Activated naive CD8-positive, alpha-beta T cell treated with anti-CD3 and anti-CD28 coated beads, Interleukin-2, amount 50 U/mL, for 24 hours (primary cell): ENCODE measurements around the gene WBP2NL.
"Not testable (repeated sequence)": the region's sequence is repeated elsewhere in the genome, so short reads cannot be mapped to it uniquely, and the experiment has no call there.

Experiments used
- ATAC-seq: fragments of 150-1000 bp; cut with Tn5 transposase; one replicate; pipeline ENCODE4 v1.10.0; 2021
- DNase-seq: peaks from one replicate; pipeline ENCODE4 v3.0.0; 2021
- H3K27ac Mint-ChIP-seq: one replicate; pipeline ENCODE4 v1.8.0; 2021; ENCODE audit warnings: mild to moderate bottlenecking, mixed read lengths
- H3K27me3 Mint-ChIP-seq: one replicate; pipeline ENCODE4 v1.8.0; 2021; ENCODE audit warnings: mixed read lengths
- H3K36me3 Mint-ChIP-seq: one replicate; pipeline ENCODE4 v1.8.0; 2021; ENCODE audit warnings: low read depth, mixed read lengths
- H3K4me1 Mint-ChIP-seq: one replicate; pipeline ENCODE4 v1.8.0; 2021; ENCODE audit warnings: mixed read lengths
- H3K4me3 Mint-ChIP-seq: one replicate; pipeline ENCODE4 v1.8.0; 2021; ENCODE audit warnings: mild to moderate bottlenecking, moderate library complexity, mixed read lengths
- H3K9me3 Mint-ChIP-seq: one replicate; pipeline ENCODE4 v1.8.0; 2021; ENCODE audit warnings: mixed read lengths

Gene WBP2NL, protein sequence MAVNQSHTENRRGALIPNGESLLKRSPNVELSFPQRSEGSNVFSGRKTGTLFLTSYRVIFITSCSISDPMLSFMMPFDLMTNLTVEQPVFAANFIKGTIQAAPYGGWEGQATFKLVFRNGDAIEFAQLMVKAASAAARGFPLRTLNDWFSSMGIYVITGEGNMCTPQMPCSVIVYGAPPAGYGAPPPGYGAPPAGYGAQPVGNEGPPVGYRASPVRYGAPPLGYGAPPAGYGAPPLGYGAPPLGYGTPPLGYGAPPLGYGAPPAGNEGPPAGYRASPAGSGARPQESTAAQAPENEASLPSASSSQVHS

DNA sequence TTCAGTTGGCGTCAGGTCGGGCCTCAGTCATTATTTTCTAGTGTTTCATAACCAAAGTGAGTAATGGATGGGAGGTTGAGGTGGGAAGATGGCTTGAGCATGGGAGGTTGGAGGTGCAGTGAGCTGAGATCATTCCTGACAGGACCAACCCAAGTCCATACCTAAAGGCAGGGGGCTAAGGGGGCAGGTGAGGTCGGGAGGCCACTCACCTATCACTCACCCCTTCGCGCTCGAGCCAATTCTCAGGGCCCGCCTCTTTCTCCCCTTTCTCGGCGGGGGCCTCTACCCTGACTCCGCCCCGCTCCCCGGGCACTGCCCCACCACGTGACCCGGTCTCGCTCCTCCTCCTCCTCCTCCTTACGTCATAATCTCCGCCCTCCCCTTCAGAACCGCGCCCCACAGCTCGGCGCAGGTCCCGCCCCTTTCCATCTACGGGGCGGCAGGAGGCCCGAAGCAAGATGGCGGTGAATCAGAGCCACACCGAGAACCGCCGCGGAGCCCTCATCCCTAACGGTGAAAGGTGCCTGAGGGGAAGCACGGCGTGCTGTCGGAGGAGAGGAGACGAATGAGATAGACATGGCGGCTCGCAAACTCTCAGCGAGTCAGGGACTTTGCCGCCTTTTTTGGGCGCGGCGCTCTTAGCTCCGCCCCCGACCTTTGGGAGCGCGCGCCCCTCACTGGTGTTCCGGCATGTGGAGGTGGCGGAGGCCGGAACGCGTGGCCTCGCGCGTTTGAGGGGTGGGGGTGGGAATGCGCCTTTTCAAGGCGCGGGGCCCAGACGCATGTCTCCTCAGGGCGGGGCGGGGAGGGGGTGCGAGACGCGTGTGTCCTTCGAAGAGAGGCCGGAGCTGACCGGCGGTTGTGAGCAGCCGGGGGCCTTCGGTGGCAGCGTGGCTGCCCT lies at the start of gene WBP2NL:
Gene WBP2NL, plus strand, starts transcription at position 428 of the 901 bp plus-strand sequence. Its CDS starts 31 bp downstream, at position 459.
- peak within 1 kb of the TSS; percentile 85 for H3K4me3 Mint-ChIP-seq
- peaks cover 12% of the 10 kb centered on the region for H3K9me3 Mint-ChIP-seq
- peak; percentile 67 for ATAC-seq

DNA sequence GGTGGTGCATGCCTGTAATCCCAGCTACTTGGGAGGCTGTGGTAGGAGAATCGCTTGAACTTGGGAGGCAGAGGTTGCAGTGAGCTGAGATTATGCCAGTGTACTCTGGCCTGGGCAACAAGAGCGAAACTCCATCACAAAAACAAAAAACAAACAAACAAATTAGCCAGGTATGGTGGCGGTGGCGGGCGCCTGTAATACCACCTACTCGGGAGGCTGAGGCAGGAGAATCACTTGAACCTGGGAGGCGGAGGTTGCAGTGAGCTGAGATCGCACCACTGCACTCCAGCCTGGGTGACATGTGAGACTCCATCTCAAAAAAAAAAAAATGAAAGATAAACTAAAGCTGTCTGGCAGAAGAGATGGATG lies 49.7 kb upstream of the WBP2NL start:
- Mint-ChIP-seq H3K27ac (peak overlapping the region; percentile 20), H3K4me1 (peaks cover 49% of the 10 kb centered on the region), H3K4me3 (peak overlapping the region; percentile 98), H3K36me3 (peaks cover 21% of the 10 kb centered on the region)
- ATAC-seq, H3K27me3 Mint-ChIP-seq, DNase-seq, H3K9me3 Mint-ChIP-seq: not testable (repeated sequence)

More for the DNA sequence above, at the start of gene WBP2NL:
- Mint-ChIP-seq H3K36me3 (peaks cover 8% of the 10 kb centered on the region), H3K27ac (peak within 1 kb of the TSS; percentile 93), H3K4me1 (peaks cover 20% of the 10 kb centered on the region), H3K27me3 (peaks cover 3% of the 10 kb centered on the region)
- DNase-seq: peak; percentile 83

DNA sequence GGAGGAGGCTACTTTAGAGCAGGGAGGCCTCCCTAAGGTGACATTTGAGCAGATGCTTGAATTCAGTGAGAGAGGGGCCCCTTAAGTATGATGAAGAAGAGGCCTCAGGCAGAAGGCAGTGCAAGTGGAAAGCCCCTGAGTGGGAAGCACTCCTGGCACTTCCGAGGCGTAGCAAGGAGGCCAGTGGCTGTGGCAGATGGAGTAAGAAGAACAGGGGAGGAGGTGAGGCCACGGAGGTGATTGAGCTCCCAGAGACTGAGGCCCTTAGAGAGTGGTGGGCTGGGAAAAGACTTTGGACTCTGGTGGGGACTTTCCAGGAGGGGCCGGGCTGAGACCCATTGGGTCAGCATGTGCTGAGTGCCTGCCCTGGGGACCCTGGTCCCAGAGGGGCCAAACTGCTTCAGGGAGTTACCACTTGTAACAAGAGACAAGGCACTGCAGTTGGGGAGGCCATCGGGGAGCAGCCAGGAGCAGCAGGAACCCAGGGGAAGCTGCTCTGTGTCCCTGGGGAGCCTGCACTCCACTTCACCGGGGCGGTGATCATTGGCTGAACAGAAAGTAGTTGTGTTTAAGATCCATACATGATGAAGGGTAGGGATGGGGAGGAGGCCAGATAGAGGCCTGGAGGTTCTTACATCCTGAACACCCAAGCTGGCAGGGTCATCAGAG lies 49.2 kb upstream of the WBP2NL start:
- peaks cover 18% of the 10 kb centered on the region for H3K36me3 Mint-ChIP-seq
- H3K27me3 Mint-ChIP-seq: no peaks in the 10 kb centered on the region
- H3K4me1 Mint-ChIP-seq: peaks cover 45% of the 10 kb centered on the region
- H3K9me3 Mint-ChIP-seq: no peaks in the 10 kb centered on the region
- ATAC-seq (no peak), DNase-seq (no peak)
- peak overlapping the region; percentile 20 for H3K27ac Mint-ChIP-seq
- H3K4me3 Mint-ChIP-seq: peak overlapping the region; percentile 98

DNA sequence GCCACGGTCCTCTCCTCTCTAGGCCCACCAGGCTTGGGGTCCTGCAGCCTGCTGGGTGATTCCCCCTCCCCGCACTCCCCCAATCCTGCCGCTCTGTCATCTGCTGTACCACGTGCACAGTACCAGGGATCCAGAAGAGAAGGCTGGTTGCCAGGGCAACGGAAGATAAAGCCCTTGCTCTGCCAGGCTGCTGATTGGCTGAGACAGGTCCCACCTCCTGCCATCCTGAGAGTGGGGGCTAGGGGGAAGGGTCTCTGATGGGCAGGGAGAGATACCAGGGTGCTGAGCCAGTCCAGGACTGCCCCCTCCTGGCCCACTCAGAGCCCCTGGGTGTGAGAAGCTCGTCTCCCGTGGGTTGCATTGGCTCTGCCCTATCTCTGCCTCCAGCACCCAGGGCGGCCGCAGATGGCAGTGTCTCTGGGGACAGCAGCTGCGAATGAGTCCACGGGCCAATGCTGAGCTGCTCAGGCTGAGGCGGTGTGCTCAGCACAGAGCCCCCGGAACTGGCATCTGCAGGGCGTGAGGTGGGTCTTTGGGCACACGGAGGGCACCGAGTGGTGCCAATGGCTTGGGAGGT lies 46.6 kb upstream of the WBP2NL start, which contains the start of gene SMIM45:
Gene SMIM45, plus strand, starts transcription at position 253 of the 577 bp plus-strand sequence.
- H3K9me3 Mint-ChIP-seq: no peaks in the 10 kb centered on the region
- DNase-seq (no peak), ATAC-seq (no peak)
- H3K27me3 Mint-ChIP-seq: no peaks in the 10 kb centered on the region
- H3K36me3 Mint-ChIP-seq: peaks cover 2% of the 10 kb centered on the region
- H3K4me3 Mint-ChIP-seq: no peak within 1 kb of the TSS
- H3K4me1 Mint-ChIP-seq: peaks cover 32% of the 10 kb centered on the region
- H3K27ac Mint-ChIP-seq: no peak within 1 kb of the TSS

DNA sequence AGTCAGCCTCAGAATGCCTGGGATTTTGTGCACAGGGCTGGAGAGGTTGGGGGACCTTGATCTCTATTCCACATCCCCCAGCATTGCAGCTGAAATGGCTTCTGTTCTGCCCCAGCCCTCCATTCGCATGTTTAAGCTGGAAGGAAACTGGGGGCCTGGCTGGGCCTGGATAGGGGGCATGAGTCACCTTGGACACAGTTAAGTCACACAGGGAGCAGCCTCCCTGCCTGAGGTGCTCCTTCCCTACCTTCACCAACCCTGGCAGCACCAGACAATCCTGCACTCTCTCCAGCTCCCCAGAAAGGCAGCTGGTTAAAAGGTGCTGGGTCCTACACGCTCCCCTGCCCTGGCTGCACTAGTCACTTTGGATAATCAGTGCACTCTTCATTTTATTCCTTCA lies 45.9 kb upstream of the WBP2NL start:
- H3K36me3 Mint-ChIP-seq: peaks cover 2% of the 10 kb centered on the region
- no peak for ATAC-seq
- H3K4me3 Mint-ChIP-seq: no peak overlapping the region
- H3K27me3 Mint-ChIP-seq: no peaks in the 10 kb centered on the region
- H3K4me1 Mint-ChIP-seq: peaks cover 28% of the 10 kb centered on the region
- no peak for DNase-seq
- H3K27ac Mint-ChIP-seq: no peak overlapping the region
- no peaks in the 10 kb centered on the region for H3K9me3 Mint-ChIP-seq

DNA sequence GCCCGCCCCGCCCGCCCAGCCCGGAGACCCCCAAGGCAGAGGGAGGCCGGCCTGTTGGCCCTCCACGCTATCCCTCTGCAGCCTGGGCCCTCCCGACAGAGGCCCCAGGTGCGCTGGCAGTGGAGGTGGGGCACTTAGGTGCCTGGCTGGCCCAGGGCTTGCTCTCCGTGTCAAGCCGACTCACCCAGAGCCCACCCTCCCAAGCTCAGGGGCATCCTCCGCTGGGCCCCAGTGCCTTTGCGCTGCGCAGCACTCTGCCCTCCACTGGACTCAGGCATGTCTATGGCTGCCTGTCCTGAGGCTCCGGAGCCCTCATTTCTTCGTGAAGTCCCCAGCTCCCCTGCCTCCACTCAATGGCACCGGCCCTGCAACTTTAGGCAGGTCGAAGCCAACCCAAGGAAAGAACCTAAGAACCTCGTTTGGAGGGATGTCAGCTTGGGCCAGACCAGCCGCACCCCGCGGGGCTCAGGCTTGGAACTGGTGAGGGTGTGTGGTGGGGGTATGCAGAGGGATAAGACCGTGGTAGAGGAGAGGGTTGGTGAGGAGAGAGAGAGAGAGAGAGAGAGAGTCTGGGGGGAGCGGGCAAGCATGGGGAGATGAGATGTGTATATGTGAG lies 40.5 kb upstream of the WBP2NL start:
- H3K27me3 Mint-ChIP-seq: no peaks in the 10 kb centered on the region
- H3K9me3 Mint-ChIP-seq: no peaks in the 10 kb centered on the region
- no peak overlapping the region for H3K27ac Mint-ChIP-seq
- H3K4me1 Mint-ChIP-seq: peaks cover 5% of the 10 kb centered on the region
- DNase-seq (no peak), ATAC-seq (peak; percentile 45)
- H3K36me3 Mint-ChIP-seq: no peaks in the 10 kb centered on the region
- no peak overlapping the region for H3K4me3 Mint-ChIP-seq

DNA sequence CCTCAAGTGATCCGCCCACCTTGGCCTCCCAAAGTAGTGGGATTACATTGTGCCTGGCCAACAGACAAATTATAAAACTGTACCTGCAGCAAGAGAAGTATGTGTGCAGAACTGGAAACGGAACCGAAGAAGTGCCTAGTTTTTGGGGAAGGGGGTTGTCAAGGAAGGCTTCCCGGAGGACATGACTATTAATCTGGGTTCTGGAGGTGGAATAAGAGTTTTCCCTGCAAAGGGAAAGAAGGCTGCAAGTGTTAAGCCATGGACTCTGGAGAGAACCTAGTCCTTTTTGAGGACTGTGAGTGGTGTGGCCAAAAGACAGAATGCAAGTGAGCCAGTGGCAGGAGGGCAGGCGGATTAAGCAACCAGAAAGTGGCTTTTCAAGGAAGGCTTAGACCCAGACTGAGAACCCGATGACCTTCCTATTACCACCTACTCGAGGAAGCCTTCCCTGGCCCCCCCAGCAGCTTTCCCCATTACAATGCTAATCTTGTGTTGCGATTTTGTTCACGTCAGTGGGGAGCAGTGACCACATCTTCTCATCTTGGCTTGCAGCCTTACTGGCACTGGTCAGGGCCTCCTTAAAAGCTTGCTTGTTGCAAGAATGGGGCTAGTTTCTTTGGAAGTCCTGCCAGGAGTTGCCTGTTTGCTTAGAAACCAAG lies 35.0 kb upstream of the WBP2NL start:
- Mint-ChIP-seq H3K4me3 (no peak overlapping the region), H3K9me3 (no peaks in the 10 kb centered on the region), H3K27ac (no peak overlapping the region), H3K27me3 (no peaks in the 10 kb centered on the region), H3K4me1 (peaks cover 2% of the 10 kb centered on the region), H3K36me3 (no peaks in the 10 kb centered on the region)
- DNase-seq: no peak
- ATAC-seq: no peak

DNA sequence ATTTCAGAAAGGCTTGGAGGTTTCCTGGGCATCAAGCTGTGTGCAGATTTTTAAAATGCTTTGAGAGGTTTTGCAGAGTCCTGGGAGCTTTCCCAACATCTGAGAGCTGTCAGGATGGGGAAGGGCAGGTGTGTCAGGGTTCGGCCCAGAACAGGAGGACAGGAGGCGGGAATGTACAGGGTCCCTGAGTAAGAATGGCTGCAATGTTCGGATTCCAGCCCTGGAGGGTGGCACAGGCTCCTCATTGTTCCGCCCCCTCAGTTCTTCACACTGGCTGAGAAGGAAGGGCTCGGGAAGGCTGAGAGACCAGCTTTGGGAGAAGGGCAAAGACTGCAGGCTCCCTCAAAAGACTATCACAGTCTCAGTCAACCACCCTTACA lies 34.5 kb upstream of the WBP2NL start:
- H3K27me3 Mint-ChIP-seq: no peaks in the 10 kb centered on the region
- DNase-seq (no peak), ATAC-seq (no peak)
- no peaks in the 10 kb centered on the region for H3K36me3 Mint-ChIP-seq
- H3K9me3 Mint-ChIP-seq: no peaks in the 10 kb centered on the region
- H3K4me3 Mint-ChIP-seq: no peak overlapping the region
- H3K27ac Mint-ChIP-seq: no peak overlapping the region
- peaks cover 2% of the 10 kb centered on the region for H3K4me1 Mint-ChIP-seq

DNA sequence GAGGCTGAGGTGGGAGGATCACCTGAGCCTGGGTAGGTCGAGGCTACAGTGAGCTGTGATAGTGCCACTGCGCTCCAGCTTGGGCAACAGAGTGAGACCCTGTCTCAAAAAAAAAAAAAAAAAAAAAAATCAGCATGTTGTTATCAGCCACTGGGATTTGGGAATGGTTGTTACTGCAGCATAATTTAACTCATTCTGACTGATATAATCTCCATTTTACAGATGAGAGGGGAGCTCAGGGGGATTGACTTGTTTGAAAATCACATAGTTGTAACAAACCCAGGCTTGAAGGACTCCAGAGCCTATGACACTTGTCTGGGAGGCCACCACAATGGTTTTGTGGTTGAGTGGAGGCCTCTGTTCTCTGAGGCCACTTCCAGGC lies 32.4 kb upstream of the WBP2NL start:
- no peak overlapping the region for H3K27ac Mint-ChIP-seq
- DNase-seq: no peak
- no peaks in the 10 kb centered on the region for H3K9me3 Mint-ChIP-seq
- H3K36me3 Mint-ChIP-seq: no peaks in the 10 kb centered on the region
- no peak for ATAC-seq
- no peaks in the 10 kb centered on the region for H3K4me1 Mint-ChIP-seq
- H3K27me3 Mint-ChIP-seq: no peaks in the 10 kb centered on the region
- H3K4me3 Mint-ChIP-seq: no peak overlapping the region

DNA sequence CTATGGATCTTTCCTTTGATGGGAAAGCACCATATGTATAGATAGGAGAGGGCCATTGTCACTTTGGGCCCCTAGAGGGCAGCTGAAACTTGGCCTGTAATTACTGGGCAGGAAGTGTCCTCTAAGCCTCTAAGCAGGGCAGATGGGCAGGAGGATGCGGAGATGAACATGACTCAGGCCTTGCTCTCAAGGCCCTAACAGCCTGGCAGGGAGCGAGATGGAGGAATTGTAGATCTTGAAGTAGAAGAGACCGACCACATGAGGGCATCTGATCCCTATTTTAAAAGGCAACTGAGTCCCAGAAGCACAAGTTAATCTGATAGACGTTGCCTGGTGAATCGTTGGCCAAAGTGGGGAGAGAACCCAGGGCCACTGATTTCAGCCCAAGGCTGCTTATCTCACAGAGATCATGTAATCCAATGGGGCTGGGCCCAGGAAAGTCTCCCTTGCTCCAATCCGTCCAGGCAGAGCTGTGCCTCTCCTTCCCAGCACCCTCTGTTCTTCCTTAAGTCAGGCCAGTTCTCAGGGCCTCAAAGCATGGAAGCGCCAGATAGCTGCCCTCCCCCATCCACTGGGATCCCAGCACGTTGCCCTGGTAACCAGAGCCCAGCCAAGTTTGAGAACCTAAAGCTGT lies 31.9 kb upstream of the WBP2NL start:
- no peak overlapping the region for H3K4me3 Mint-ChIP-seq
- H3K4me1 Mint-ChIP-seq: no peaks in the 10 kb centered on the region
- no peaks in the 10 kb centered on the region for H3K9me3 Mint-ChIP-seq
- H3K36me3 Mint-ChIP-seq: no peaks in the 10 kb centered on the region
- H3K27me3 Mint-ChIP-seq: no peaks in the 10 kb centered on the region
- H3K27ac Mint-ChIP-seq: no peak overlapping the region
- ATAC-seq: peak; percentile 61
- peak; percentile 15 for DNase-seq

DNA sequence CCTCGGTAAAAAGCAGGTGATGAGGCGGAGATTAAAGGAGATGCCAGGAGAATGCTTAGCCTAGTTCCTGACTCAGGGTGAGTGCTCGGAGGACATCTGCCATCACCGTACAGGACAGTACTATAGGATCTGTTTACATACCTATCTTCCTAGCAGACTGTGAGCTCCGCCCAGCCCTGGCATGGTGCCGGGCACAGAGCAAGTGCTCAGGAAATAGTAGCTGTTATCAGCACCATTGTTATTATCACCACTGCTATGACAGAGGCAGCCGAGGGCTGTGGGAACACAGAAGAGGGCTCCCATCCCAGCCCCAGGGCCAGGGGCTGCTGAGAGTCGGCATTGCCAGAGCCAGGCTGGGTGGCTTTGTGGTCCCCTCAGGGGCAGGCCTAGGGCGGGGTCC lies 30.0 kb upstream of the WBP2NL start:
- Mint-ChIP-seq H3K9me3 (no peaks in the 10 kb centered on the region), H3K4me1 (no peaks in the 10 kb centered on the region), H3K27me3 (peaks cover 9% of the 10 kb centered on the region), H3K27ac (no peak overlapping the region), H3K36me3 (no peaks in the 10 kb centered on the region), H3K4me3 (no peak overlapping the region)
- ATAC-seq (no peak), DNase-seq (no peak)

DNA sequence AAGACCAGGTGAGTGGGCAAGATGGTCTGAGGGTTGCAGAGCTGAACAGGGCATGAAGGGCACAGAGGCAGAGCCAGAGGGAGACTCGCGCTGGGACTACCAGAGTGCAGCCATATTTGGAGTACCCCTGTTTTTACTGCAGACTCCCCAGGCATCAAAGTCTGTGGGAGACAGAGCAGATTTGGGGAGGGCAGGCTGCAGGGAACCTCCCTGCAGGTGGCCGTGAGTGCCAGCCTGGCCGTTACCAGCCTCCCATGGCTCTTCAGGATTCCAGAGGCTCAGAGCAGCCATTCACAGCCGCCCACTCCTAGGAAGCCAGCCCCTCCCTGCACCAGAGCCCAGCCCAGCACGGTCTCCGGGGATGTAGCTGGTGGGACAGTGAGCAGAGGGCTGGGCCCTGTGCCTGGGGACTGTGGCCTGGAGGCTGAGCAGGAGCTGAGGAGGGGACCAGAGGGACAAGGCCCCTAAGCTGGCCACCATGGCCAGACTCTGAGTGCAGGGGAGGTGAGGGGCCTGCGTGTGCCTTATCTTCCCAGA lies 29.4 kb upstream of the WBP2NL start, which contains the start of gene SEPTIN3:
Gene SEPTIN3, plus strand, starts transcription at position 334 of the 537 bp plus-strand sequence. CDS start 2,050 bp downstream, outside the sequence.
- Mint-ChIP-seq H3K27me3 (peaks cover 11% of the 10 kb centered on the region), H3K4me1 (no peaks in the 10 kb centered on the region)
- DNase-seq: no peak

DNA sequence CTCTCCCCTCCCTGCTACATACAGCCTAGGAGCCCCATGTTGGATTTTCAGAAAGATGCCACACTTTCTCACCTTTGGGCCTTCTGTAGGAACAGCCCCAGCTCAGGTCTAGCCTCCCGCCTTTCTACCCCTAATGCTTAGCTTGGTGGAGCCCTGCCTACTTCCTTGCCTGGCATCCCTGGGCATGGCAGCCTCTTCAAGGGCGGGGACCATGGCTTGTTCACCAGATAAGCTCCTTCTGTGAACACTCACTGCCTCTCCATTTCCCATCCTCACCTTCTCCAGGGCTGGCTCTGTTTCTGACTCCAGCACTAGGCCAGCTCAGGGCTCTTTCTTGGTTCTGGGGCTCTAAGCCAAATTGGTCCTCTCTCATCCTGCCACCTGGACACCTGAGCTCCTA lies 28.0 kb upstream of the WBP2NL start:
- H3K27me3 Mint-ChIP-seq: peaks cover 17% of the 10 kb centered on the region
- H3K9me3 Mint-ChIP-seq: no peaks in the 10 kb centered on the region
- H3K36me3 Mint-ChIP-seq: no peaks in the 10 kb centered on the region
- H3K4me3 Mint-ChIP-seq: no peak overlapping the region
- H3K4me1 Mint-ChIP-seq: no peaks in the 10 kb centered on the region
- H3K27ac Mint-ChIP-seq: no peak overlapping the region
- DNase-seq (no peak), ATAC-seq (no peak)

More for the DNA sequence above, 29.4 kb upstream of the WBP2NL start, which contains the start of gene SEPTIN3:
- no peaks in the 10 kb centered on the region for H3K9me3 Mint-ChIP-seq
- H3K27ac Mint-ChIP-seq: no peak within 1 kb of the TSS
- H3K4me3 Mint-ChIP-seq: no peak within 1 kb of the TSS
- H3K36me3 Mint-ChIP-seq: no peaks in the 10 kb centered on the region
- ATAC-seq: no peak
